GM19395 (cell line): Measurements from ENCODE around the gene SLC9A9.

Source experiments
- ATAC-seq: cut with Tn5 transposase; IDR thresholded peaks from one replicate; pipeline ENCODE4 v1.9.1; 2021; ENCODE audit warnings: mild to moderate bottlenecking, moderate library complexity; ENCODE audit not compliant: unreplicated experiment

Gene SLC9A9

GRCh38 chr3:143573610-143574303, 274.5 kb downstream of the SLC9A9 start:
- ATAC-seq, result no peak

GRCh38 chr3:143571548-143571947, 276.7 kb downstream of the SLC9A9 start:
- ATAC-seq, result no peak

GRCh38 chr3:143567823-143568222, 280.4 kb downstream of the SLC9A9 start:
- ATAC-seq, result no peak

- no peak for ATAC-seq
Measured at GRCh38 chr3:143565951-143566350, 282.3 kb downstream of the SLC9A9 start.

- no peak for ATAC-seq
Measured at GRCh38 chr3:143563786-143564185, 284.5 kb downstream of the SLC9A9 start.

GRCh38 chr3:143562789-143563188, 285.5 kb downstream of the SLC9A9 start:
- no peak for ATAC-seq

GRCh38 chr3:143559296-143559695, 289.0 kb downstream of the SLC9A9 start:
- no peak for ATAC-seq

- no peak for ATAC-seq
Measured at GRCh38 chr3:143552851-143553250, 295.4 kb downstream of the SLC9A9 start.

GRCh38 chr3:143551761-143552160, 296.5 kb downstream of the SLC9A9 start:
- ATAC-seq, result no peak

GRCh38 chr3:143548861-143549497, 299.3 kb downstream of the SLC9A9 start:
- ATAC-seq, result no peak

GRCh38 chr3:143548393-143548792, 299.9 kb downstream of the SLC9A9 start:
- no peak for ATAC-seq

- ATAC-seq, result no peak
Measured at GRCh38 chr3:143538577-143538981, 309.7 kb downstream of the SLC9A9 start.

GRCh38 chr3:143538061-143538460, 310.2 kb downstream of the SLC9A9 start:
- ATAC-seq, result no peak

GRCh38 chr3:143536817-143537535, 311.3 kb downstream of the SLC9A9 start:
- ATAC-seq, result peak; percentile 23

GRCh38 chr3:143535994-143536784, 312.1 kb downstream of the SLC9A9 start:
- peak; percentile 96 for ATAC-seq

GRCh38 chr3:143533391-143533790, 314.9 kb downstream of the SLC9A9 start:
- ATAC-seq, result no peak

GRCh38 chr3:143532091-143532490, 316.2 kb downstream of the SLC9A9 start:
- no peak for ATAC-seq

- no peak for ATAC-seq
Measured at GRCh38 chr3:143531101-143531500, 317.2 kb downstream of the SLC9A9 start.

- no peak for ATAC-seq
Measured at GRCh38 chr3:143529798-143530197, 318.5 kb downstream of the SLC9A9 start.

- ATAC-seq, result peak; percentile 65
Measured at GRCh38 chr3:143529018-143529478, 319.2 kb downstream of the SLC9A9 start.

GRCh38 chr3:143526011-143526545, 322.2 kb downstream of the SLC9A9 start:
- ATAC-seq, result no peak
